ENCODE measurements around the gene THPO.

Gene THPO

DNA sequence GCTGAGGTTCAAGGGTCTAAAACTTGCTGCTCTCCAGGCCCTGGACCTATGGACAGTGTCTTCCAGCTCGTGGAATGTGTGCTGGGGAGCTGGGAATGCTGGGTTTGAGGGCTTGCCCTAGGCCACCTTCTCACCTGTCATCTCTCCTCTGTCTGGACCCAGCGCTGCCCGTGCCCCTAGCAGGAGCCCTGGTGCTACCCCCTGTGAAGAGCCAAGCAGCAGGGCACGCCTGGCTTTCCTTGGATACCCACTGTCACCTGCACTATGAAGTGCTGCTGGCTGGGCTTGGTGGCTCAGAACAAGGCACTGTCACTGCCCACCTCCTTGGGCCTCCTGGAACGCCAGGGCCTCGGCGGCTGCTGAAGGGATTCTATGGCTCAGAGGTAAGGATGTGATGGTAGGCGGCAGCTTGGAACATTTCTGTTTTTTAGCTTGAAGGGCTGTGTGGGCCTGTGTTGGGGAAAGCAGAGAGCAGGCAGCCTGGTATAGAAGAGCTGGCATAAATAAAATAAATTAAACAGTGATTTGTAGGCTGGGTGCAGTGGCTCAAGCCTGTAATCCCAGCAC lies 6.9 kb upstream of the THPO start:
- DNase-seq (ENCODE audit: low read depth): no peak

GRCh38 chr3:184384342-184384741 lies 6.3 kb upstream of the THPO start:
- no peak for DNase-seq (ENCODE audit: low read depth)

GRCh38 chr3:184383033-184383740 lies 5.2 kb upstream of the THPO start:
- DNase-seq (ENCODE audit: low read depth): no peak

DNA sequence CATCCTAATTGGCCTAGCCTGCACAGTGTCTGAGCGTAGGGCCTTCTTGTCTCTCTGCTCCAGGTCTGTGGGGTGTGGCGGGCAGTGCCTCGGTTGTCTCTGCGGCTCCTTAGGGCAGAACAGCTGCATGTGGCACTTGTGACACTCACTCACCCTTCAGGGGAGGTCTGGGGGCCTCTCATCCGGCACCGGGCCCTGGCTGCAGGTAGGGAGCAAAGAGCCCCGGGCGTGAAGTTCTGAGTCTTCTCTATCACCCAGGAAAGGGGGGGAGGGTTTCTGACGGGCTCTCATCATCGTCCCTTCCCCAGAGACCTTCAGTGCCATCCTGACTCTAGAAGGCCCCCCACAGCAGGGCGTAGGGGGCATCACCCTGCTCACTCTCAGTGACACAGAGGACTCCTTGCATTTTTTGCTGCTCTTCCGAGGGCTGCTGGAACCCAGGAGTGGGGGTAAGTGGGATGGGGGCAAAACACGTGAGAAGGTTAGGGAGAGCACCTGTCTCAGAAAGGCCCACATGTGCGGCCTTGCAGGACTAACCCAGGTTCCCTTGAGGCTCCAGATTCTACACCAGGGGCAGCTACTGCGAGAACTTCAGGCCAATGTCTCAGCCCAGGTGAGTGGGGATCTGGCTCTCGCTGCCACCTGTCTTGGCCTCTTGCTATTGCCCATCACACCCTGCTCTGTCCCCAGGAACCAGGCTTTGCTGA lies 4.5 kb upstream of the THPO start:
- no peak for DNase-seq (ENCODE audit: low read depth)

GRCh38 chr3:184381261-184382224 lies 3.5 kb upstream of the THPO start:
- DNase-seq (ENCODE audit: low read depth): no peak

GRCh38 chr3:184380627-184381260 lies 2.7 kb upstream of the THPO start:
- DNase-seq (ENCODE audit: low read depth): no peak

DNA sequence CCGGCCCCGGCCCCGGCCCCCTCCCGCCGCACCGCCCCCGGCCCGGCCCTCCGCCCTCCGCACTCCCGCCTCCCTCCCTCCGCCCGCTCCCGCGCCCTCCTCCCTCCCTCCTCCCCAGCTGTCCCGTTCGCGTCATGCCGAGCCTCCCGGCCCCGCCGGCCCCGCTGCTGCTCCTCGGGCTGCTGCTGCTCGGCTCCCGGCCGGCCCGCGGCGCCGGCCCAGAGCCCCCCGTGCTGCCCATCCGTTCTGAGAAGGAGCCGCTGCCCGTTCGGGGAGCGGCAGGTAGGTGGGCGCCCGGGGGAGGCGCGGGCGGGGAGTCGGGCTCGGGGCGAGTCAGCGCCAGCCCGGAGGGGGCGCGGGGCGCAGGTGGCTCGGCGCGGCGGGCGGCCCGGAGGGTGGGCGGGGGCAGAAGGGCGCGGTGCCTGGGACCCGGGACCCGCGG lies 2.2 kb upstream of the THPO start:
- DNase-seq (ENCODE audit: low read depth): no peak

DNA sequence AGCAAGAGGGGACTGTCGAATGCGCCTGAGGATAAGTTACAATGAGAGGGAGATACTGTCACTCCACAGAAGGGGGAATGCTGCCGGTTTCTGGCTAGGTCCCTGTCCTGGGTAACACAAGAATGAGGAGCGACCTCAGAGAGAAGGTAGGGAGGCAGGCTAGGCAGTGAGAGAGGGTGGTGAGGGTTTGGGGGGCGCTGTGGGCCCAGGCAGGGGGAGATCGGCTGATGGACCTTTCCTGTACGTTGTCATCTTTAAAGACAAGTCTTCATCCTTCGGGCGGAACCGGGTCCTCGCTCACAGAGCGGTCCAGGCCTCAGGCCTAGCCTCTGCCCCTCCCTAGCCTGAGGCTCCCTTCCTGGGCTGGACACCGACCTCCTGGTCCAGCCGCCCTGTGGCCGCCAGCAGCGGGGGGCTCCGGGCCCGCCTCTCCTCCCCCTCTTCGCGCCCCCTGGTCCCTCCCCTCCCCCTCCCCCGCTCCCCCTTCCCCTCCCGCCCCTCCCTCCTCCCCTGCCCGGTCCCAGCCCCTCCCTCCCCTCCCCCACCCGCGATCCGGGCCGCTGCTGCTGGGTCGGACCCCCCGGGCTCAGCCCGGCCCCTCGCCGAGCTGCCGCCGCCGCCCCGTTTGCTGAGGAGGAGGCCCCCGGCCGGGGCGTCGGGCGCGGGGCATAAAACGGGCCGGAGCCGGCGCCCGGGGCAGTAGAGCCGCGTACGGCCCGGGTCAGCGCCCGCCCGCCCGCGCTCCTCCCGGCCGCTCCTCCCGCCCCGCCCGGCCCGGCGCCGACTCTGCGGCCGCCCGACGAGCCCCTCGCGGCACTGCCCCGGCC lies 1.6 kb upstream of the THPO start, which contains the start of gene CHRD:
TSS of gene CHRD (plus strand) at position 697 of the 827 bp plus-strand sequence. CDS start 265 bp downstream, outside the sequence.
- DNase-seq (ENCODE audit: low read depth): no peak

GRCh38 chr3:184378651-184379357 lies 797 bp upstream of the THPO start:
- no peak for DNase-seq (ENCODE audit: low read depth)

DNA sequence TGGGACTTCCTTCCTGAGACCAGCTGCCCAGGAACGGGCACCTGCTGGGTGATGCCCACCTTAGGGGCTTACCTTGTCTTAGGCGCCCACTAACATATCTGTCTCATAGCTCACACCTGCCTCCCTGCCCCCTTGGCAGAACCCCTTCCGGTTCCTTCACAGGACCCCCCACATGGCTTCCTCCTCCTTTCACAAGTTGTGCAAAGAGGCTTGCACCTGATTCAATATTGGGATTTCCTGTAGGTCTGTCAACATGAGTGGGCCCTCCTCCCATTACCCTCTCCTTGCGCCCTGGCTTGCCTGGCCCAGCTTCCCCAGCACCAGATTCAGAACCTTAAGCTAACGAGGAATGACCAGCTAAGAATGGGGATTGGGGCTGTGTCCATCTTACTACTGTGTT lies 633 bp downstream of the THPO start:
- DNase-seq (ENCODE audit: low read depth): no peak

DNA sequence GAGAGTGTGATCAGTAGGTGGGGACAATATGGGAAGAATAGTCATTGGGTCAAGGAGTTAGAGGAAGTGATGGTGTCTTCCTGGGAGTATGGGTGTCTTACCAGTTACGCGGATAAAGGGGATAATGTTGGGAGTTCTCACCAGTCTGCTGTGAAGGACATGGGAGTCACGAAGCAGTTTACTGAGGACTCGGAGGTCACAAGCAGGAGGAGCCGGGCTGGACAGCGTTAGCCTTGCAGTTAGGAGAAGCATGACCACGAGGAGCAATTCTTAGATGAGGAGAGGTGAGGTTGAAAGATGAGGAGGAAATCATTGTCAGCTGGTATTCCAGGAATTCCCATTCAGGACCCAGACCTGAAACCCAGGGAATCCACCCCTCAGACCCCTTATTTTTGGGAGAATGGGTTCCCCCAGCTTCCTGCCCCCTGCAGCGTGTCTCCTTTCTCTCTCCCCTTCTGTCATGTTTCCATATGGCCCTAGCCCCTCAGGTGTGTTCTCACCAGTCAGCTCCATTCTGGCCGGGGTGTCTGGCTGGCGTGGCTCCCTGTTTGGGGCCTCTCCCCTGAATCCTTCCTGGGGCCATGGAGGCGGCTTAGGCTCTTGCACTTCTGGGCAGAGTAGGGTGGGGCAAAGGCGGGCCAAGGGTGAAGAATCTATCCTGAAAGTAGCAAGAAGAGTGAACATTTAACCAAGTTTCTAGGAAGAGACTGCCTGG lies 2.1 kb downstream of the THPO start:
- no peak for DNase-seq (ENCODE audit: low read depth)

- DNase-seq (ENCODE audit: low read depth): no peak
Measured at GRCh38 chr3:184373422-184373821, 4.6 kb downstream of the THPO start.

- no peak for DNase-seq (ENCODE audit: low read depth)
Measured at GRCh38 chr3:184372911-184373310, 5.1 kb downstream of the THPO start.

GRCh38 chr3:184372296-184372821 lies 5.6 kb downstream of the THPO start:
- no peak for DNase-seq (ENCODE audit: low read depth)

- peak; percentile 28 for DNase-seq (ENCODE audit: low read depth)
Measured at GRCh38 chr3:184371570-184372018, 6.4 kb downstream of the THPO start.

DNA sequence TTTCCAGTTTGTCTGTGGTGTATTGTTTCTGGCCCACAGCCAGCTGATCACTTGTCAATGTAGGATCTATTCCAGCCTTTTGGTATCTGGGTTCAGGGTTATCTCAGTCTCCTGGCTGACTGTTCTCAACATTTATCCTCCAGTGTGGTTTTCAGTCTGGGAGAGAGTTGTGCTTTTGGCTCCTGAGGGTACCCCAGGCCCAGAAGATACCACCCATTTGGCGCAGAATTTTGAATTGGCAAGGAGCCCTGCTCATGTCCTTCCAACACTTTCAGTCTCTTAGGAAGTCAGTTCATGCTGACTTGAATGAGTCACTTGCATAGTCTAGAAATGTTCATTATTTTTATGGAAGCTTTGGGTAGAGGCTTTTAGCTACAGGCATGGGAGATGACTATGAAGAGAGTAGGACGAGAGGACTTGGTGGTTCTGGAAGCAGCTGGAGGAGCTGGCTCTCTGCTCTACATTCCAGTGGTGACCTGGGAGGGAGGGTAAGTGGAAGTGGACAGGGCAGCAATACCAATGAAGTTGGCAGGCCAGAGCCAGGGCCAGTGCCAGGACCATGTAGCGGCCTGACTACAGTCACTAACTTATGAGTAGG lies 9.3 kb downstream of the THPO start:
- no peak for DNase-seq (ENCODE audit: low read depth)

GRCh38 chr3:184368116-184368515 lies 9.9 kb downstream of the THPO start:
- no peak for DNase-seq (ENCODE audit: low read depth)

DNA sequence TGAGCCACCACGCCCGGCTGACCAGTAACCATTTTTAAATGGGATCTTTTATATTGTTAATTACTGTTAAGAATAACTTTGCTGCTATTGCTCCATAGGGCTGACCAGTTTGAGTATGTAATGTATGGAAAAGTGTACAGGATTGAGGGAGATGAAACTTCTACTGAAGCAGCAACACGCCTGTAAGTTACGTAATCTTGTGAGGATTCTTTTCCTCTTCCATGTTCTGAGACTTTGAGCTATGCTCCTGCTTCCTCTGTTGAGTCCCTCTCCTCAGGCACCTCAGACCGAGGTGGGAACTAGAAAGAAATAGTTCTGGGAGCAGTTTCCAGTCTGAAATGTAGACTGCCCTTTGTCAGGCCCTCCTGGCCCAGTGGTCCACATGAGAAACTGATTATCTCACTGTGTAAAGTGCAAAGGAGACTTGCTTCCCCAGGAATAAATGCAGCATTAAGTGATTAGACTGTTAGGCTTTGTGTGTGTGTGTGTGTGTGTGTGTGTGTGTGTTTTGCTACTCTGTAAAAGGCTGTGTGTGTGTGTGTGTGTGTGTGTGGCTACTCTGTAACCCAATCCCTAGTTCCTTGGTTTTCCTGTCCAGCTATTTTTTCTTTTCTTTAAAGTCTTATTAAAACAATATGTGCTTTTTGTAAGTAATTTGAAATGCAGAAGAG lies 11.3 kb downstream of the THPO start:
- no peak for DNase-seq (ENCODE audit: low read depth)

Measured in activated gamma-delta T cell treated with anti-CD3 and anti-CD28 coated beads, Interleukin-2, amount 50 U/mL, for 16 hours (primary cell).